ENCODE measurements around the gene OR6Y1. TPM values are rescaled to one million over a fixed set of nuclear protein-coding genes. Genes with fewer than 3 reads are reported as not detected.

Gene OR6Y1
- total and polyA plus RNA-seq, 2 experiments from 2014 or later, result not detected

- TF ChIP-seq ZNF462 (CRISPR knock-in tag; IDR thresholded peaks at IDR 0.05) (no peak), CREB1 (CRISPR knock-in tag; IDR thresholded peaks at IDR 0.05; ENCODE audit: low read depth) (no peak), JUNB (IDR thresholded peaks at IDR 0.05; ENCODE audit: unreplicated experiment) (no peak), POLR2AphosphoS5 (IDR thresholded peaks at IDR 0.05; ENCODE audit: low read depth) (no peak), STAT1 (IDR thresholded peaks at IDR 0.05; ENCODE audit: unreplicated experiment) (no peak), EZH2 (IDR thresholded peaks at IDR 0.05; ENCODE audit: low read depth, unreplicated experiment) (no peak), REST (IDR thresholded peaks at IDR 0.05; ENCODE audit: unreplicated experiment) (no peak), ZNF331 (CRISPR knock-in tag; IDR thresholded peaks at IDR 0.05; ENCODE audit: low read depth) (no peak), ZNF114 (CRISPR knock-in tag; IDR thresholded peaks at IDR 0.05) (no peak), NANOG (IDR thresholded peaks at IDR 0.05; ENCODE audit: borderline replicate concordance) (no peak)
Observed at GRCh38 chr1:158586942-158587341, 32.7 kb upstream of the OR6Y1 start (continued).

All from GM23338 (cell line).